H1 (cell line): Measurements from ENCODE around the gene TNP2. TPM values are rescaled to one million over a fixed set of nuclear protein-coding genes. Genes with fewer than 3 reads are reported as not detected.

Source experiments
- CTCF ChIA-PET: fragments of 300-600 bp; sonication (Branson Sonifier 250); formaldehyde crosslinking; loops from one replicate; lab custom pipeline; 2021; ENCODE audit not compliant: partially characterized antibody; lab: Charles Lee
- POLR2A ChIA-PET: fragments of 300-600 bp; sonication (Branson Sonifier 250); formaldehyde crosslinking; loops from one replicate; lab custom pipeline; 2021; ENCODE audit warnings: inconsistent platforms; ENCODE audit not compliant: partially characterized antibody; lab: Charles Lee
- DNase-seq, 2 experiments: peaks; one replicate each; pipeline versions ENCODE4 v3.0.0 to v3.0.0-alpha.2; 2010 to 2022; ENCODE audit warnings: low spot score in 2 of 2, low read depth in 1 of 2, mixed read lengths in 1 of 2
- FAIRE-seq: peaks from 2 replicates; lab custom pipeline; 2011; peaks lifted over from hg19 to GRCh38; lab: Jason Lieb, UNC
- H2AFZ ChIP-seq: 2 replicates; pipeline ENCODE4 v1.8.1; 2012; ENCODE audit warnings: low read length, inconsistent platforms
- H2AK5ac ChIP-seq: 2 replicates; pipeline ENCODE4 v1.6.1; 2013; ENCODE audit warnings: low read depth, low read length
- H2BK120ac ChIP-seq: replicated peaks from 2 replicates; pipeline ENCODE3; 2013; ENCODE audit warnings: low read depth, low read length, inconsistent platforms
- H2BK12ac ChIP-seq: 2 replicates; pipeline ENCODE4 v1.6.1; 2013; ENCODE audit warnings: low read depth, low read length
- H2BK15ac ChIP-seq: 2 replicates; pipeline ENCODE4 v1.6.1; 2013; ENCODE audit warnings: low read length
- H2BK20ac ChIP-seq: 2 replicates; pipeline ENCODE4 v1.6.1; 2013; ENCODE audit warnings: low read length
- H2BK5ac ChIP-seq: 2 replicates; pipeline ENCODE4 v1.6.1; 2013; ENCODE audit warnings: low read depth, low read length
- H3K14ac ChIP-seq: 2 replicates; pipeline ENCODE4 v1.6.1; 2013; ENCODE audit warnings: inconsistent platforms; ENCODE audit not compliant: insufficient read length
- H3K18ac ChIP-seq: 2 replicates; pipeline ENCODE4 v1.6.1; 2013; ENCODE audit warnings: low read length; ENCODE audit errors: extremely low read depth
- H3K23ac ChIP-seq: 2 replicates; pipeline ENCODE4 v1.6.1; 2013; ENCODE audit warnings: inconsistent platforms; ENCODE audit not compliant: insufficient read length
- H3K23me2 ChIP-seq: 2 replicates; pipeline ENCODE4 v1.6.1; 2013; ENCODE audit warnings: low read depth, low read length
- H3K27ac ChIP-seq: 2 replicates; pipeline ENCODE4 v1.6.1; 2011; ENCODE audit warnings: low read depth, low read length, inconsistent platforms
- H3K27me3 ChIP-seq, 4 experiments: replicated peaks in 1 of 4; 1 replicate in 1 of 4; 2 replicates in 3 of 4; pipeline versions ENCODE4 v1.6.1 to v1.8.1; 2011 to 2013; ENCODE audit warnings: low read length in 3 of 4, mild to moderate bottlenecking in 3 of 4, inconsistent platforms in 2 of 4, mixed read lengths in 2 of 4, moderate library complexity in 1 of 4; ENCODE audit not compliant: control insufficient read depth in 3 of 4, insufficient read depth in 3 of 4; ENCODE audit errors: extremely low read depth in 1 of 4
- H3K36me3 ChIP-seq, 4 experiments: 2 replicates each; pipeline versions ENCODE4 v1.6.1 to v1.8.1; 2011 to 2013; ENCODE audit warnings: mild to moderate bottlenecking in 4 of 4, low read length in 3 of 4, moderate library complexity in 2 of 4, control low read depth in 1 of 4, inconsistent platforms in 1 of 4; ENCODE audit not compliant: insufficient read depth in 4 of 4, control insufficient read depth in 2 of 4
- H3K4ac ChIP-seq: replicated peaks from 2 replicates; pipeline ENCODE3; 2013; ENCODE audit warnings: low read length, low read depth, mixed read lengths, inconsistent platforms; ENCODE audit not compliant: insufficient read length
- H3K4me1 ChIP-seq, 4 experiments: replicated peaks in 1 of 4; 1 replicate in 1 of 4; 2 replicates in 3 of 4; pipeline versions ENCODE4 v1.6.1 to v1.8.1; 2011 to 2013; ENCODE audit warnings: low read length in 3 of 4, inconsistent platforms in 2 of 4, mixed read lengths in 1 of 4; ENCODE audit not compliant: insufficient read depth in 4 of 4, control insufficient read depth in 3 of 4
- H3K4me2 ChIP-seq, 2 experiments: 2 replicates each; pipeline versions ENCODE4 v1.6.1 to v1.8.1; 2011 to 2013; ENCODE audit warnings: low read depth in 2 of 2, low read length in 2 of 2, control low read depth in 1 of 2, inconsistent platforms in 1 of 2, mild to moderate bottlenecking in 1 of 2; ENCODE audit not compliant: insufficient read depth in 1 of 2
- H3K4me3 ChIP-seq, 4 experiments: fragments of 200-600, 300-600 bp in 1 of 4; sonication (generic), shearing (Covaris generic), sonication (Bioruptor Twin) in 1 of 4; 2 replicates each; pipeline versions ENCODE4 v1.5.1 to v1.8.1; 2011 to 2016; ENCODE audit warnings: low read length in 4 of 4, low read depth in 3 of 4, control low read depth in 2 of 4, inconsistent platforms in 2 of 4, mild to moderate bottlenecking in 2 of 4, mixed read lengths in 1 of 4, moderate library complexity in 1 of 4; ENCODE audit not compliant: insufficient read depth in 2 of 4; ENCODE audit errors: extremely low read depth in 1 of 4
- H3K56ac ChIP-seq: replicated peaks from 2 replicates; pipeline ENCODE3; 2013; ENCODE audit warnings: low read depth, mild to moderate bottlenecking, mixed read lengths, low read length, inconsistent platforms; ENCODE audit not compliant: insufficient read length
- H3K79me1 ChIP-seq: 2 replicates; pipeline ENCODE4 v1.6.1; 2013; ENCODE audit warnings: low read depth, low read length, control low read depth
- H3K79me2 ChIP-seq, 2 experiments: 2 replicates each; pipeline versions ENCODE4 v1.6.1 to v1.8.1; 2012 to 2013; ENCODE audit warnings: low read length in 2 of 2, mild to moderate bottlenecking in 2 of 2, inconsistent platforms in 1 of 2; ENCODE audit not compliant: insufficient read depth in 2 of 2, control insufficient read depth in 1 of 2
- H3K9ac ChIP-seq, 4 experiments: replicated peaks in 1 of 4; 1 replicate in 1 of 4; 2 replicates in 3 of 4; pipeline versions ENCODE4 v1.6.1 to v1.8.1; 2011 to 2013; ENCODE audit warnings: low read depth in 3 of 4, low read length in 3 of 4, control low read depth in 2 of 4, mild to moderate bottlenecking in 2 of 4, moderate library complexity in 2 of 4, inconsistent platforms in 1 of 4; ENCODE audit errors: extremely low read depth in 1 of 4
- H3K9me3 ChIP-seq, 2 experiments: 2 replicates each; pipeline versions ENCODE4 v1.6.1 to v1.8.1; 2012 to 2013; ENCODE audit warnings: mild to moderate bottlenecking in 2 of 2, moderate library complexity in 2 of 2, control low read depth in 1 of 2, inconsistent platforms in 1 of 2, low read depth in 1 of 2, low read length in 1 of 2, mixed read lengths in 1 of 2; ENCODE audit not compliant: insufficient read depth in 2 of 2
- H4K20me1 ChIP-seq, 2 experiments: replicated peaks in 1 of 2; 2 replicates each; pipeline versions ENCODE3 to v1.8.1; 2011 to 2013; ENCODE audit warnings: inconsistent platforms in 2 of 2, low read length in 2 of 2, mild to moderate bottlenecking in 1 of 2; ENCODE audit not compliant: insufficient read depth in 2 of 2, control insufficient read depth in 1 of 2
- H4K5ac ChIP-seq: 2 replicates; pipeline ENCODE4 v1.6.1; 2013; ENCODE audit warnings: low read length, low read depth, mixed read lengths, inconsistent platforms; ENCODE audit not compliant: insufficient read length
- H4K8ac ChIP-seq: 2 replicates; pipeline ENCODE4 v1.8.0; 2013; ENCODE audit warnings: mild to moderate bottlenecking, moderate library complexity, low read length, inconsistent platforms; ENCODE audit not compliant: insufficient read depth; ENCODE audit errors: extremely low read depth
- H4K91ac ChIP-seq: replicated peaks from 2 replicates; pipeline ENCODE3; 2013; ENCODE audit warnings: low read length, mixed read lengths, inconsistent platforms; ENCODE audit not compliant: insufficient read length
- ASH2L ChIP-seq: fragments of 200-600, 300-600 bp; sonication (generic); IDR thresholded peaks from one replicate; pipeline ENCODE4 v1.7.1; 2017; ENCODE audit warnings: low read length
- BCL11A ChIP-seq, 2 experiments: IDR thresholded peaks; one replicate each; pipeline ENCODE4 v1.6.1; 2011; ENCODE audit warnings: low read depth in 2 of 2, low read length in 2 of 2, mild to moderate bottlenecking in 2 of 2
- CEBPB ChIP-seq: IDR thresholded peaks from 2 replicates; pipeline ENCODE4 v1.6.1; 2012; ENCODE audit warnings: low read depth, low read length
- EZH2 ChIP-seq: fragments of 200-600 bp; sonication (generic); IDR thresholded peaks from 2 replicates; pipeline ENCODE4 v1.7.1; 2012; ENCODE audit warnings: low read depth, mild to moderate bottlenecking, moderate library complexity, low read length, inconsistent platforms; ENCODE audit not compliant: severe bottlenecking
- HDAC2 ChIP-seq, 2 experiments: fragments of 300-600 bp in 1 of 2; sonication (generic) in 1 of 2; IDR thresholded peaks; 2 replicates each; pipeline ENCODE4 v1.6.1; 2011 to 2012; ENCODE audit warnings: low read depth in 2 of 2, low read length in 2 of 2, mild to moderate bottlenecking in 2 of 2, moderate library complexity in 2 of 2, borderline replicate concordance in 1 of 2, inconsistent platforms in 1 of 2
- JUND ChIP-seq: IDR thresholded peaks from 2 replicates; pipeline ENCODE4 v1.6.1; 2011; ENCODE audit warnings: mild to moderate bottlenecking, improper control_type of control experiment, low read length
- KDM5A ChIP-seq: fragments of 200-600 bp; IDR thresholded peaks from 2 replicates; pipeline ENCODE4 v1.7.1; 2012; ENCODE audit warnings: mild to moderate bottlenecking, low read length, inconsistent platforms, mixed read lengths
- RAD21 ChIP-seq, 2 experiments: IDR thresholded peaks in 1 of 2; conservative IDR thresholded peaks in 1 of 2; 2 replicates each; pipeline ENCODE4 v1.6.1; 2011; ENCODE audit warnings: low read depth in 2 of 2, low read length in 2 of 2, improper control_type of control experiment in 1 of 2, inconsistent platforms in 1 of 2, mild to moderate bottlenecking in 1 of 2, moderate library complexity in 1 of 2
- RXRA ChIP-seq: IDR thresholded peaks from 2 replicates; pipeline ENCODE4 v1.6.1; 2011; ENCODE audit warnings: low read depth, mild to moderate bottlenecking, low read length, moderate library complexity; ENCODE audit not compliant: insufficient read depth
- SIN3A ChIP-seq, 2 experiments: IDR thresholded peaks in 1 of 2; conservative IDR thresholded peaks in 1 of 2; 2 replicates each; pipeline ENCODE4 v1.6.1; 2011 to 2012; ENCODE audit warnings: low read length in 2 of 2, improper control_type of control experiment in 1 of 2, low read depth in 1 of 2, mild to moderate bottlenecking in 1 of 2
- TAF7 ChIP-seq: optimal IDR thresholded peaks from 2 replicates; pipeline ENCODE3; 2011; ENCODE audit warnings: low read depth, mild to moderate bottlenecking, inconsistent platforms, low read length, moderate library complexity, borderline replicate concordance
- ZNF274 ChIP-seq: IDR thresholded peaks from 2 replicates; pipeline ENCODE4 v1.7.0; 2012; ENCODE audit warnings: low read length, borderline replicate concordance; ENCODE audit errors: extremely low read depth
- WGBS, 2 experiments: shearing (Covaris generic) in 1 of 2; methylation state at CpG; one replicate each; pipeline versions ENCODE4 v1.1.6 to v1.1.7; 2013 to 2015; ENCODE audit warnings: low lambda C conversion rate in 2 of 2, mixed read lengths in 2 of 2, inconsistent platforms in 1 of 2, low coverage in 1 of 2, missing lambda C conversion rate in 1 of 2; ENCODE audit not compliant: insufficient replicate concordance in 2 of 2, insufficient coverage in 1 of 2, insufficient read length in 1 of 2; ENCODE audit errors: extremely low coverage in 1 of 2, missing lambda C conversion rate in 1 of 2; 5-methylcytosine and 5-hydroxymethylcytosine counted together
- polyA plus RNA-seq, 7 experiments: library from polyadenylated mRNA; depleted of rRNA in 3 of 7; stranded (reverse) in 5 of 7; unstranded in 2 of 7; fragments of >200 nt in 5 of 7; fragments of 200-250 nt in 2 of 7; gene quantifications; 1 replicate in 5 of 7; 2 replicates in 1 of 7; 4 replicates in 1 of 7; pipeline versions ENCODE4 v1.2.1 to v1.2.3, GENCODE V29; 2011 to 2013; ENCODE audit warnings: missing spikeins in 2 of 7, mixed read lengths in 2 of 7
- total RNA-seq: library from RNA; stranded (reverse); fragmentation: NEBNext Ultra II Directional; extraction: Animal tissue kit (Norgen Biotek cat#: 25700); gene quantifications from 2 replicates; pipeline ENCODE4 v1.2.1, GENCODE V29; 2021

Gene TNP2
- total and polyA plus RNA-seq, 2 of the 8 experiments (the other 6 are each of a cell fraction or from before 2014, with no cell fraction given) = not detected

- no peak overlapping the region for H2AFZ ChIP-seq
- ChIA-PET CTCF (interaction anchor here (0.6 to 1.9 kb wide), 9 partner anchors 52 to 289 kb away, joined by 3 to 7 read pairs (median 3); no protein-coding TSS in a partner anchor), POLR2A (interaction anchor here (1.0 to 1.7 kb wide), 16 partner anchors 12 to 281 kb away, joined by 3 to 10 read pairs (median 4); no protein-coding TSS in a partner anchor)
- H3K36me3 ChIP-seq = peaks cover 0 to 8% (median 5%) of the 10 kb centered on the region in 4 experiments; a peak in 5 of 8 replicates
- H3K4ac ChIP-seq = no peak overlapping the region
- 89% methylated on average over 8 of the region's 8 CpGs; no CpG with 5 or more reads in 1 of the 2 experiments for WGBS, 2 experiments
- no peak overlapping the region for H2BK15ac ChIP-seq
- no peaks in the 10 kb centered on the region; a peak in 1 of 7 replicates for H3K27me3 ChIP-seq
- H3K9me3 ChIP-seq = no peaks in the 10 kb centered on the region
- no peak overlapping the region for H3K9ac ChIP-seq
- peaks cover 0 to 28% of the 10 kb centered on the region in 2 experiments; a peak in 2 of 4 replicates for H3K79me2 ChIP-seq
- no peak for FAIRE-seq
- no peak overlapping the region for H4K5ac ChIP-seq
- H2BK20ac ChIP-seq = no peak overlapping the region
- H3K56ac ChIP-seq = no peak overlapping the region
- H3K14ac ChIP-seq = no peak overlapping the region
- H2BK12ac ChIP-seq = no peak overlapping the region
- H2BK120ac ChIP-seq = no peak overlapping the region
- DNase-seq = no peak
- H2AK5ac ChIP-seq = no peak overlapping the region
- peaks cover 15% of the 10 kb centered on the region for H3K23me2 ChIP-seq
- peak overlapping the region; percentile 11 to 82; a peak in 2 of 4 replicates for H3K4me2 ChIP-seq
- H4K8ac ChIP-seq = no peak overlapping the region
- no peak overlapping the region for H3K18ac ChIP-seq
- H4K91ac ChIP-seq = no peak overlapping the region
- peaks cover 11 to 22% of the 10 kb centered on the region in 2 experiments for H4K20me1 ChIP-seq
- H3K27ac ChIP-seq = no peak overlapping the region
- 0 out of 8 replicates have a peak overlapping the region, but pooled peaks of 1 of the 4 experiments have one; percentile 97 for H3K4me3 ChIP-seq
- H3K23ac ChIP-seq = no peak overlapping the region
- peaks cover 0 to 17% (median 7%) of the 10 kb centered on the region in 4 experiments; a peak in 5 of 7 replicates for H3K4me1 ChIP-seq
- no peak overlapping the region for H2BK5ac ChIP-seq
- H3K79me1 ChIP-seq = peaks cover 4% of the 10 kb centered on the region
- TF ChIP-seq RAD21 (IDR thresholded peaks at IDR 0.05 in 1 of 2, conservative IDR thresholded peaks at IDR 0.05 in 1 of 2; ENCODE audit: low read depth in 2 of 2, low read length in 2 of 2) = no peak
- TF ChIP-seq SIN3A (conservative IDR thresholded peaks at IDR 0.05 in 1 of 2, IDR thresholded peaks at IDR 0.05 in 1 of 2; ENCODE audit: low read depth in 1 of 2, low read length in 2 of 2) = no peak
- no peak for TF ChIP-seq CEBPB
- TF ChIP-seq EZH2 = no peak
- no peak for TF ChIP-seq ZNF274
- no peak for TF ChIP-seq RXRA
- no peak for TF ChIP-seq BCL11A (IDR thresholded peaks at IDR 0.05; ENCODE audit: low read depth in 2 of 2, low read length in 2 of 2)
- no peak for TF ChIP-seq TAF7
- TF ChIP-seq HDAC2 (IDR thresholded peaks at IDR 0.05; ENCODE audit: borderline replicate concordance in 1 of 2, low read depth in 2 of 2, low read length in 2 of 2) = no peak
- TF ChIP-seq ASH2L = no peak
- no peak for TF ChIP-seq KDM5A
- no peak for TF ChIP-seq JUND
Observed at GRCh38 chr16:11252482-11252931, 16.6 kb downstream of the TNP2 start.
